H1 (cell line): Measurements from ENCODE around the gene ID1. TPM values are rescaled to one million over a fixed set of nuclear protein-coding genes. Genes with fewer than 3 reads are reported as not detected.

Experiments
- BRCA1 ChIP-seq: IDR thresholded peaks from 2 replicates; pipeline ENCODE4 v1.6.1; 2012; ENCODE audit warnings: low read depth, low read length, improper control_type of control experiment
- CHD2 ChIP-seq: IDR thresholded peaks from 2 replicates; pipeline ENCODE4 v1.6.1; 2012; ENCODE audit warnings: low read length, improper control_type of control experiment
- HDAC6 ChIP-seq: IDR thresholded peaks from one replicate; pipeline ENCODE4 v1.7.1; 2012; ENCODE audit warnings: low read depth, mild to moderate bottlenecking, inconsistent platforms, low read length, moderate library complexity
- POU5F1 ChIP-seq: IDR thresholded peaks from 2 replicates; pipeline ENCODE4 v1.6.1; 2011; ENCODE audit warnings: low read depth, mild to moderate bottlenecking, low read length, moderate library complexity
- RNF2 ChIP-seq: fragments of 200-900, 300-1000 bp; sonication (generic); IDR thresholded peaks from 2 replicates; pipeline ENCODE4 v1.7.1; 2016; ENCODE audit warnings: borderline replicate concordance, low read depth, mild to moderate bottlenecking, antibody characterized with exemption, low read length; ENCODE audit not compliant: poor library complexity, severe bottlenecking; ENCODE audit errors: missing control alignments
- SIN3A ChIP-seq, 2 experiments: IDR thresholded peaks in 1 of 2; conservative IDR thresholded peaks in 1 of 2; 2 replicates each; pipeline ENCODE4 v1.6.1; 2011 to 2012; ENCODE audit warnings: low read length in 2 of 2, improper control_type of control experiment in 1 of 2, low read depth in 1 of 2, mild to moderate bottlenecking in 1 of 2
- TBP ChIP-seq: IDR thresholded peaks from 2 replicates; pipeline ENCODE4 v1.6.1; 2011; ENCODE audit warnings: low read depth, low read length, improper control_type of control experiment
- TCF12 ChIP-seq: IDR thresholded peaks from 2 replicates; pipeline ENCODE4 v1.6.1; 2011; ENCODE audit warnings: low read depth, mild to moderate bottlenecking, low read length
- polyA plus RNA-seq, 7 experiments: library from polyadenylated mRNA; depleted of rRNA in 3 of 7; stranded (reverse) in 5 of 7; unstranded in 2 of 7; fragments of >200 nt in 5 of 7; fragments of 200-250 nt in 2 of 7; gene quantifications; 1 replicate in 5 of 7; 2 replicates in 1 of 7; 4 replicates in 1 of 7; pipeline versions ENCODE4 v1.2.1 to v1.2.3, GENCODE V29; 2011 to 2013; ENCODE audit warnings: missing spikeins in 2 of 7, mixed read lengths in 2 of 7
- total RNA-seq: library from RNA; stranded (reverse); fragmentation: NEBNext Ultra II Directional; extraction: Animal tissue kit (Norgen Biotek cat#: 25700); gene quantifications from 2 replicates; pipeline ENCODE4 v1.2.1, GENCODE V29; 2021
- TF ChIP-seq, protein P1 (sequence below), 3 experiments: IDR thresholded peaks; 1 replicate in 2 of 3; 2 replicates in 1 of 3; pipeline versions ENCODE4 v1.5.1 to v1.6.1; 2011; ENCODE audit warnings: low read length in 3 of 3, mild to moderate bottlenecking in 3 of 3, inconsistent platforms in 2 of 3, low read depth in 1 of 3, moderate library complexity in 1 of 3; ENCODE audit not compliant: insufficient read depth in 1 of 3; ENCODE audit errors: control extremely low read depth in 1 of 3
- TF ChIP-seq, protein P2 (sequence below): IDR thresholded peaks from 2 replicates; pipeline ENCODE4 v1.6.1; 2012; ENCODE audit warnings: inconsistent platforms

Gene ID1
- total and polyA plus RNA-seq, 2 of the 8 experiments (the other 6 are each of a cell fraction or from before 2014, with no cell fraction given) = 120 to 357 TPM

DNA sequence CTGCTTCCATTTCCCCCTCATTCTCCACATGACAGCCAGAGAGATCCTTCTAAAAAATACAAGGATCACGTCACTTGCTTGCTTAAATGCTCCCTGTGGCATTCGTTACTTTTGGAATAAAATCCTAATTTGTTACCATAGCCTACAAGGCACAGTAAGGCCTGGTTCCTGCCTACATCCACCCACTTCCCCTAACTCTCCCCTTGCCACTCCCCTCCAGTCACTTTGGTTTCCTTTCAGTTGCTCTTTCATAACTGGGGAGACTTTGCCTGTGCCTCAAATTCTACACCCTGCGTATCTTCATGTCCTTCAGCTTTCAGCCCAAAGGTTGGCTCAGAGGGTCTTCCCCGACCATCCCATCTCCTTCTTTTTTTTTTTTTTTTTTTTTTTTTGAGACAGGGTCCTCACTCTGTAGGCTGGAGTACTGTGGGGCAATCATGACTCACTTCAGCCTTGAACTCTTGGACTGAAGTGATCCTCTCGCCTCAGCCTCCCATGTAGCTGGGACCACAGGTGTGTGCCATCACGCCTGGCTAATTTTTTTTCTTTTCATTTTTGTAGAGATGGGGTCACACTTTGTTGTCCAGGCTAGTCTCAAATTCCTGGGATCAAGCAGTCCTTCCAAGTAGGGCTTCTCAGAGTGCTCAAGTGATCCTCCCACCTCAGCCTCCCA lies 12.5 kb downstream of the ID1 start (continued):
- TF ChIP-seq, protein P1, sequence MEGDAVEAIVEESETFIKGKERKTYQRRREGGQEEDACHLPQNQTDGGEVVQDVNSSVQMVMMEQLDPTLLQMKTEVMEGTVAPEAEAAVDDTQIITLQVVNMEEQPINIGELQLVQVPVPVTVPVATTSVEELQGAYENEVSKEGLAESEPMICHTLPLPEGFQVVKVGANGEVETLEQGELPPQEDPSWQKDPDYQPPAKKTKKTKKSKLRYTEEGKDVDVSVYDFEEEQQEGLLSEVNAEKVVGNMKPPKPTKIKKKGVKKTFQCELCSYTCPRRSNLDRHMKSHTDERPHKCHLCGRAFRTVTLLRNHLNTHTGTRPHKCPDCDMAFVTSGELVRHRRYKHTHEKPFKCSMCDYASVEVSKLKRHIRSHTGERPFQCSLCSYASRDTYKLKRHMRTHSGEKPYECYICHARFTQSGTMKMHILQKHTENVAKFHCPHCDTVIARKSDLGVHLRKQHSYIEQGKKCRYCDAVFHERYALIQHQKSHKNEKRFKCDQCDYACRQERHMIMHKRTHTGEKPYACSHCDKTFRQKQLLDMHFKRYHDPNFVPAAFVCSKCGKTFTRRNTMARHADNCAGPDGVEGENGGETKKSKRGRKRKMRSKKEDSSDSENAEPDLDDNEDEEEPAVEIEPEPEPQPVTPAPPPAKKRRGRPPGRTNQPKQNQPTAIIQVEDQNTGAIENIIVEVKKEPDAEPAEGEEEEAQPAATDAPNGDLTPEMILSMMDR (IDR thresholded peaks at IDR 0.05; ENCODE audit: control extremely low read depth in 1 of 3, insufficient read depth in 1 of 3, low read depth in 1 of 3, low read length in 3 of 3) = no peak
- TF ChIP-seq CHD2 = no peak
- no peak for TF ChIP-seq POU5F1
- TF ChIP-seq TBP = no peak
- TF ChIP-seq RNF2 = no peak
- TF ChIP-seq SIN3A (conservative IDR thresholded peaks at IDR 0.05 in 1 of 2, IDR thresholded peaks at IDR 0.05 in 1 of 2; ENCODE audit: low read depth in 1 of 2, low read length in 2 of 2) = no peak
- no peak for TF ChIP-seq BRCA1
- no peak for TF ChIP-seq TCF12
- TF ChIP-seq, protein P2, sequence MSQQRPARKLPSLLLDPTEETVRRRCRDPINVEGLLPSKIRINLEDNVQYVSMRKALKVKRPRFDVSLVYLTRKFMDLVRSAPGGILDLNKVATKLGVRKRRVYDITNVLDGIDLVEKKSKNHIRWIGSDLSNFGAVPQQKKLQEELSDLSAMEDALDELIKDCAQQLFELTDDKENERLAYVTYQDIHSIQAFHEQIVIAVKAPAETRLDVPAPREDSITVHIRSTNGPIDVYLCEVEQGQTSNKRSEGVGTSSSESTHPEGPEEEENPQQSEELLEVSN = no peak
- TF ChIP-seq HDAC6 = no peak
